ENCODE results near the gene DTYMK.

DTYMK gene

GRCh38 chr2:241645915-241646645, 40.5 kb downstream of the DTYMK start:
- DNase-seq: no peak

- DNase-seq: no peak
These were observed 41.3 kb downstream of the DTYMK start for GRCh38 chr2:241645056-241645914.

- DNase-seq: no peak
These were observed 45.0 kb downstream of the DTYMK start for GRCh38 chr2:241641631-241642030.

GRCh38 chr2:241640165-241640795, 46.3 kb downstream of the DTYMK start:
- DNase-seq: no peak

GRCh38 chr2:241639385-241639784, 47.2 kb downstream of the DTYMK start:
- no peak for DNase-seq

- no peak for DNase-seq
These were observed 47.7 kb downstream of the DTYMK start for GRCh38 chr2:241638940-241639339.

- DNase-seq: peak; percentile 58
These were observed 48.6 kb downstream of the DTYMK start for GRCh38 chr2:241637795-241638660.

- peak; percentile 68 for DNase-seq
These were observed 49.4 kb downstream of the DTYMK start, which contains the start of the genes ATG4B and THAP4 for GRCh38 chr2:241637018-241637794. Gene ATG4B (plus strand): TSS chr2:241637693. CDS start chr2:241637715, 22 bp downstream. Gene THAP4 (minus strand): TSS chr2:241637158. CDS start chr2:241637017, 141 bp downstream.

GRCh38 chr2:241636182-241637017, 50.2 kb downstream of the DTYMK start:
- DNase-seq: peak; percentile 23

- DNase-seq: no peak
These were observed 50.9 kb downstream of the DTYMK start for GRCh38 chr2:241635756-241636155.

GRCh38 chr2:241633561-241633960, 53.1 kb downstream of the DTYMK start:
- DNase-seq: no peak

GRCh38 chr2:241632478-241633325, 53.9 kb downstream of the DTYMK start:
- DNase-seq: no peak

- no peak for DNase-seq
These were observed 56.7 kb downstream of the DTYMK start for GRCh38 chr2:241629762-241630435.

GRCh38 chr2:241627675-241628074, 58.9 kb downstream of the DTYMK start:
- no peak for DNase-seq
